ENCODE results near the gene SLC19A1.

GRCh38 chr21:45475004-45475685 lies 67.1 kb downstream of the SLC19A1 start:
- no peak for TF ChIP-seq POLR2A (IDR thresholded peaks at IDR 0.05; ENCODE audit: low read depth, low read length)
- TF ChIP-seq TAF1 (IDR thresholded peaks at IDR 0.05; ENCODE audit: borderline replicate concordance, low read depth, low read length) = no peak
